GM12878 (cell line): ENCODE data around the gene SFXN2. TPM values are rescaled to one million over a fixed set of nuclear protein-coding genes. Genes with fewer than 3 reads are reported as not detected.

Experiments used
- CBX3 ChIP-seq: fragments of 200-600 bp; sonication (generic); IDR thresholded peaks from 2 replicates; pipeline ENCODE4 v1.6.1; 2016; ENCODE audit warnings: low read depth, borderline replicate concordance
- CBX5 ChIP-seq: sonication (generic); IDR thresholded peaks from 2 replicates; pipeline ENCODE4 v1.6.1; 2016; ENCODE audit warnings: low read depth, moderate library complexity, mild to moderate bottlenecking, inconsistent platforms
- EP300 ChIP-seq, 2 experiments: fragments of 150-350 bp in 1 of 2; IDR thresholded peaks; 2 replicates each; pipeline ENCODE4 v1.6.1; 2011 to 2012; ENCODE audit warnings: low read depth in 2 of 2, low read length in 2 of 2, borderline replicate concordance in 1 of 2, improper control_type of control experiment in 1 of 2, inconsistent platforms in 1 of 2; ENCODE audit not compliant: control insufficient read depth in 1 of 2
- EZH2 ChIP-seq: IDR thresholded peaks from 2 replicates; pipeline ENCODE4 v1.6.1; 2012; ENCODE audit warnings: low read depth, mild to moderate bottlenecking, control low read depth, inconsistent platforms, low read length, borderline replicate concordance; ENCODE audit not compliant: control insufficient read depth
- HDGF ChIP-seq: fragments of 450-650 bp; IDR thresholded peaks from 2 replicates; pipeline ENCODE4 v1.6.1; 2016; ENCODE audit warnings: antibody characterized with exemption
- KAT2A ChIP-seq: conservative IDR thresholded peaks from 2 replicates; pipeline ENCODE4 v1.6.1; 2011; ENCODE audit warnings: low read depth, low read length; ENCODE audit not compliant: control insufficient read depth
- NFYA ChIP-seq: IDR thresholded peaks from 2 replicates; pipeline ENCODE4 v1.6.1; 2011; ENCODE audit warnings: low read depth, mild to moderate bottlenecking, low read length, improper control_type of control experiment, borderline replicate concordance
- NR2C1 ChIP-seq: fragments of 450-650 bp; IDR thresholded peaks from 2 replicates; pipeline ENCODE4 v1.6.1; 2017; ENCODE audit warnings: antibody characterized with exemption, mild to moderate bottlenecking, moderate library complexity
- NR2F1 ChIP-seq: fragments of 450-650 bp; conservative IDR thresholded peaks from 2 replicates; pipeline ENCODE4 v1.6.1; 2017; ENCODE audit warnings: mild to moderate bottlenecking
- NRF1 ChIP-seq: conservative IDR thresholded peaks from 2 replicates; pipeline ENCODE4 v1.6.1; 2011; ENCODE audit warnings: mild to moderate bottlenecking, low read depth, low read length, improper control_type of control experiment
- RAD51 ChIP-seq: fragments of 450-650 bp; IDR thresholded peaks from 2 replicates; pipeline ENCODE4 v1.6.1; 2016; ENCODE audit warnings: moderate library complexity, mild to moderate bottlenecking, inconsistent platforms
- RB1 ChIP-seq: fragments of 450-650 bp; formaldehyde crosslinking; IDR thresholded peaks from 2 replicates; pipeline ENCODE4 v1.6.1; 2017; ENCODE audit warnings: mild to moderate bottlenecking, borderline replicate concordance
- RUNX3 ChIP-seq: IDR thresholded peaks from 2 replicates; pipeline ENCODE4 v1.6.1; 2012; ENCODE audit warnings: low read length, inconsistent platforms
- SMC3 ChIP-seq: IDR thresholded peaks from 2 replicates; pipeline ENCODE4 v1.6.1; 2011; ENCODE audit warnings: low read length, improper control_type of control experiment, borderline replicate concordance
- SRF ChIP-seq, 2 experiments: IDR thresholded peaks; 2 replicates each; pipeline ENCODE4 v1.6.1; 2011; ENCODE audit warnings: low read depth in 2 of 2, low read length in 2 of 2, mild to moderate bottlenecking in 1 of 2, moderate library complexity in 1 of 2
- TARDBP ChIP-seq: IDR thresholded peaks from 2 replicates; pipeline ENCODE4 v1.6.1; 2016; ENCODE audit warnings: borderline replicate concordance
- WRNIP1 ChIP-seq: IDR thresholded peaks from 2 replicates; pipeline ENCODE4 v1.6.1; 2011; ENCODE audit warnings: low read depth, low read length, improper control_type of control experiment, borderline replicate concordance
- YY1 ChIP-seq: IDR thresholded peaks from 2 replicates; pipeline ENCODE4 v1.6.1; 2011; ENCODE audit warnings: low read depth, mild to moderate bottlenecking, low read length
- ZNF384 ChIP-seq: IDR thresholded peaks from 2 replicates; pipeline ENCODE4 v1.6.1; 2012; ENCODE audit warnings: low read depth, mild to moderate bottlenecking, low read length, improper control_type of control experiment, borderline replicate concordance
- ZSCAN29 ChIP-seq: fragments of 450-650 bp; IDR thresholded peaks from 2 replicates; pipeline ENCODE4 v1.6.1; 2017; ENCODE audit warnings: mild to moderate bottlenecking, moderate library complexity
- polyA plus RNA-seq, 11 experiments: library from polyadenylated mRNA; depleted of rRNA in 4 of 11; unstranded in 6 of 11; stranded (reverse) in 5 of 11; fragments of >200 nt; fragmentation: Nextera tagmentation in 4 of 11; fragmentation: Illumina TruSeq in 1 of 11; extraction: Ambion mirVana in 4 of 11; extraction: Trizol in 1 of 11; gene quantifications; 1 replicate in 1 of 11; 2 replicates in 10 of 11; pipeline versions ENCODE4 v1.2.1 to v1.2.3, GENCODE V29; 2011 to 2016; ENCODE audit warnings: inconsistent platforms in 2 of 11, missing spikeins in 2 of 11, low read depth in 1 of 11
- total RNA-seq, 4 experiments: library from RNA; depleted of rRNA in 3 of 4; stranded (reverse); fragments of >200 nt in 3 of 4; fragmentation: Illumina TruSeq in 1 of 4; extraction: Trizol in 1 of 4; gene quantifications; 2 replicates each; pipeline versions ENCODE4 v1.2.1 to v1.2.3, GENCODE V29; 2013 to 2021
- TF ChIP-seq, protein P1 (sequence below): fragments of 150-350 bp; IDR thresholded peaks from 2 replicates; pipeline ENCODE4 v1.6.1; 2016; ENCODE audit warnings: low read depth, low read length
- TF ChIP-seq, protein P2 (sequence below): fragments of 450-650 bp; IDR thresholded peaks from 2 replicates; pipeline ENCODE4 v1.6.1; 2016; ENCODE audit warnings: mild to moderate bottlenecking
- TF ChIP-seq, protein P3 (sequence below): IDR thresholded peaks from 2 replicates; pipeline ENCODE4 v1.6.1; 2012; ENCODE audit warnings: low read length, inconsistent platforms
- TF ChIP-seq, protein P4 (sequence below): fragments of 450-650 bp; conservative IDR thresholded peaks from 2 replicates; pipeline ENCODE4 v1.6.1; 2017; ENCODE audit warnings: mild to moderate bottlenecking, moderate library complexity

SFXN2 gene
- total and polyA plus RNA-seq, 10 of the 15 experiments (the other 5 are each of a cell fraction or from before 2014, with no cell fraction given) = 8.8 to 22.5 (median 18.5) TPM

DNA sequence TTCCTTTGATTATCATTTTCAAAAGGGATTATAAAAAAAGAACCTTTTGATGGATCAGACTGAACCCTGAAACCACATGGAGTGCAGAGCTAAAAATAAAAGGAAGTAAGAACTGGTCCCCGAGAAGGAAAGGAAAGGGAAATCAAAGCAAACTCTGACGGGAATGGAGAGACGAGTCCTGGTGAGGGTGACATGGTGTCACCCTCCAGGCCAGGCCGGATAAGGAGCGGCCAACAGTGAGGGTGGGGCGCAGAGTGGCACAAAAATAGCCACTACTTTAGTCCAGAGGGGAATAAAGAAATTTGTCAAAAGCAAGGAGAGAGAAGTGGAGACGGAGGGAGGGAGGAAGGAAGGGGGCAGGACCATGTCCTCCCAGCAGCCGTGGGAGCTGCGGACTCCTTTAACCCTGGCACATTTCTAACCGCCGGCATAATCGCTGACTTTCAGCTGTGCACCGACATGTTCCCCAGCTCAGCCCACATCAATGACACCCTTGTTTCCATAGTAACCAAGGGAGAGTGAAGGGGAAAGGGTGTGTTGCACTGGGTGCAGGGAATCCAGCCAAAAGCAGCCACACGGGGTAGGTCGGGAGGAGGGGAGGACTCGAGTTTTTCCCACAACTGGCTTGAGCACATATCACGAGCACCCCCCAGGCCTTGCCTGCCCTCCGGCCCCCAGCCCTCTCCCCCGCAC is 40.5 kb upstream of the SFXN2 start (continued):
- TF ChIP-seq, protein P1, sequence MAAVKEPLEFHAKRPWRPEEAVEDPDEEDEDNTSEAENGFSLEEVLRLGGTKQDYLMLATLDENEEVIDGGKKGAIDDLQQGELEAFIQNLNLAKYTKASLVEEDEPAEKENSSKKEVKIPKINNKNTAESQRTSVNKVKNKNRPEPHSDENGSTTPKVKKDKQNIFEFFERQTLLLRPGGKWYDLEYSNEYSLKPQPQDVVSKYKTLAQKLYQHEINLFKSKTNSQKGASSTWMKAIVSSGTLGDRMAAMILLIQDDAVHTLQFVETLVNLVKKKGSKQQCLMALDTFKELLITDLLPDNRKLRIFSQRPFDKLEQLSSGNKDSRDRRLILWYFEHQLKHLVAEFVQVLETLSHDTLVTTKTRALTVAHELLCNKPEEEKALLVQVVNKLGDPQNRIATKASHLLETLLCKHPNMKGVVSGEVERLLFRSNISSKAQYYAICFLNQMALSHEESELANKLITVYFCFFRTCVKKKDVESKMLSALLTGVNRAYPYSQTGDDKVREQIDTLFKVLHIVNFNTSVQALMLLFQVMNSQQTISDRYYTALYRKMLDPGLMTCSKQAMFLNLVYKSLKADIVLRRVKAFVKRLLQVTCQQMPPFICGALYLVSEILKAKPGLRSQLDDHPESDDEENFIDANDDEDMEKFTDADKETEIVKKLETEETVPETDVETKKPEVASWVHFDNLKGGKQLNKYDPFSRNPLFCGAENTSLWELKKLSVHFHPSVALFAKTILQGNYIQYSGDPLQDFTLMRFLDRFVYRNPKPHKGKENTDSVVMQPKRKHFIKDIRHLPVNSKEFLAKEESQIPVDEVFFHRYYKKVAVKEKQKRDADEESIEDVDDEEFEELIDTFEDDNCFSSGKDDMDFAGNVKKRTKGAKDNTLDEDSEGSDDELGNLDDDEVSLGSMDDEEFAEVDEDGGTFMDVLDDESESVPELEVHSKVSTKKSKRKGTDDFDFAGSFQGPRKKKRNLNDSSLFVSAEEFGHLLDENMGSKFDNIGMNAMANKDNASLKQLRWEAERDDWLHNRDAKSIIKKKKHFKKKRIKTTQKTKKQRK = no peak
- no peak for TF ChIP-seq ZSCAN29
- TF ChIP-seq, protein P2, sequence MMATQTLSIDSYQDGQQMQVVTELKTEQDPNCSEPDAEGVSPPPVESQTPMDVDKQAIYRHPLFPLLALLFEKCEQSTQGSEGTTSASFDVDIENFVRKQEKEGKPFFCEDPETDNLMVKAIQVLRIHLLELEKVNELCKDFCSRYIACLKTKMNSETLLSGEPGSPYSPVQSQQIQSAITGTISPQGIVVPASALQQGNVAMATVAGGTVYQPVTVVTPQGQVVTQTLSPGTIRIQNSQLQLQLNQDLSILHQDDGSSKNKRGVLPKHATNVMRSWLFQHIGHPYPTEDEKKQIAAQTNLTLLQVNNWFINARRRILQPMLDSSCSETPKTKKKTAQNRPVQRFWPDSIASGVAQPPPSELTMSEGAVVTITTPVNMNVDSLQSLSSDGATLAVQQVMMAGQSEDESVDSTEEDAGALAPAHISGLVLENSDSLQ = peak; percentile 91
- peak; percentile 74 for TF ChIP-seq YY1
- no peak for TF ChIP-seq NRF1
- TF ChIP-seq TARDBP = no peak
- peak; percentile 38; the same call in 1 of the 2 replicates for TF ChIP-seq NR2F1
- TF ChIP-seq EZH2 = no peak
- TF ChIP-seq CBX5 = no peak
- no peak for TF ChIP-seq NFYA
- TF ChIP-seq EP300 (IDR thresholded peaks at IDR 0.05; ENCODE audit: borderline replicate concordance in 1 of 2, control insufficient read depth in 1 of 2, low read depth in 2 of 2, low read length in 2 of 2) = no peak
- 0 out of 2 replicates have a peak, but pooled peaks have one; percentile 23 for TF ChIP-seq HDGF
- TF ChIP-seq KAT2A = no peak
- TF ChIP-seq ZNF384 = no peak
- peak; percentile 72 for TF ChIP-seq RUNX3
- TF ChIP-seq CBX3 = no peak
- TF ChIP-seq NR2C1 = no peak
- TF ChIP-seq SMC3 = no peak
- TF ChIP-seq, protein P3, sequence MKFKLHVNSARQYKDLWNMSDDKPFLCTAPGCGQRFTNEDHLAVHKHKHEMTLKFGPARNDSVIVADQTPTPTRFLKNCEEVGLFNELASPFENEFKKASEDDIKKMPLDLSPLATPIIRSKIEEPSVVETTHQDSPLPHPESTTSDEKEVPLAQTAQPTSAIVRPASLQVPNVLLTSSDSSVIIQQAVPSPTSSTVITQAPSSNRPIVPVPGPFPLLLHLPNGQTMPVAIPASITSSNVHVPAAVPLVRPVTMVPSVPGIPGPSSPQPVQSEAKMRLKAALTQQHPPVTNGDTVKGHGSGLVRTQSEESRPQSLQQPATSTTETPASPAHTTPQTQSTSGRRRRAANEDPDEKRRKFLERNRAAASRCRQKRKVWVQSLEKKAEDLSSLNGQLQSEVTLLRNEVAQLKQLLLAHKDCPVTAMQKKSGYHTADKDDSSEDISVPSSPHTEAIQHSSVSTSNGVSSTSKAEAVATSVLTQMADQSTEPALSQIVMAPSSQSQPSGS = no peak
- TF ChIP-seq RB1 = no peak
- no peak for TF ChIP-seq RAD51
- TF ChIP-seq WRNIP1 = no peak
- TF ChIP-seq, protein P4, sequence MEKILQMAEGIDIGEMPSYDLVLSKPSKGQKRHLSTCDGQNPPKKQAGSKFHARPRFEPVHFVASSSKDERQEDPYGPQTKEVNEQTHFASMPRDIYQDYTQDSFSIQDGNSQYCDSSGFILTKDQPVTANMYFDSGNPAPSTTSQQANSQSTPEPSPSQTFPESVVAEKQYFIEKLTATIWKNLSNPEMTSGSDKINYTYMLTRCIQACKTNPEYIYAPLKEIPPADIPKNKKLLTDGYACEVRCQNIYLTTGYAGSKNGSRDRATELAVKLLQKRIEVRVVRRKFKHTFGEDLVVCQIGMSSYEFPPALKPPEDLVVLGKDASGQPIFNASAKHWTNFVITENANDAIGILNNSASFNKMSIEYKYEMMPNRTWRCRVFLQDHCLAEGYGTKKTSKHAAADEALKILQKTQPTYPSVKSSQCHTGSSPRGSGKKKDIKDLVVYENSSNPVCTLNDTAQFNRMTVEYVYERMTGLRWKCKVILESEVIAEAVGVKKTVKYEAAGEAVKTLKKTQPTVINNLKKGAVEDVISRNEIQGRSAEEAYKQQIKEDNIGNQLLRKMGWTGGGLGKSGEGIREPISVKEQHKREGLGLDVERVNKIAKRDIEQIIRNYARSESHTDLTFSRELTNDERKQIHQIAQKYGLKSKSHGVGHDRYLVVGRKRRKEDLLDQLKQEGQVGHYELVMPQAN = no peak
- no peak for TF ChIP-seq SRF (IDR thresholded peaks at IDR 0.05; ENCODE audit: low read depth in 2 of 2, low read length in 2 of 2)
